ENCODE data around the gene ZNHIT1. TPM values are rescaled to one million over a fixed set of nuclear protein-coding genes. Genes with fewer than 3 reads are reported as not detected.

Gene ZNHIT1
- total and polyA plus RNA-seq, 2 experiments from 2014 or later = 86.7 to 109 TPM

GRCh38 chr7:101180130-101180755 lies 37.7 kb upstream of the ZNHIT1 start, which contains the start of gene NAT16:
TSS of gene NAT16 (minus strand) at chr7:101180293. CDS start at chr7:101174807, 5,486 bp downstream.
- peaks cover 68% of the 10 kb centered on the region for H3K27me3 ChIP-seq
- DNase-seq (ENCODE audit: low read depth in 1 of 2, low spot score in 1 of 2) = no peak
- H3K4me3 ChIP-seq = peak within 1 kb of the TSS; percentile 15
- TF ChIP-seq CTCF (IDR thresholded peaks at IDR 0.05; ENCODE audit: low read depth, low read length) = no peak
- peaks cover 5% of the 10 kb centered on the region for H3K4me1 ChIP-seq (ENCODE audit: low read depth)
- H3K36me3 ChIP-seq = no peaks in the 10 kb centered on the region
- H3K9me3 ChIP-seq (ENCODE audit: low read depth) = no peaks in the 10 kb centered on the region
- no peak within 1 kb of the TSS for H3K27ac ChIP-seq

GRCh38 chr7:101185258-101185839 lies 32.6 kb upstream of the ZNHIT1 start:
- no peaks in the 10 kb centered on the region for H3K36me3 ChIP-seq

GRCh38 chr7:101186194-101186593 lies 31.8 kb upstream of the ZNHIT1 start:
- H3K27me3 ChIP-seq = peaks cover 16% of the 10 kb centered on the region

More at GRCh38 chr7:101185258-101185839, 32.6 kb upstream of the ZNHIT1 start:
- Histone ChIP-seq H3K4me3 (no peak overlapping the region), H3K27ac (no peak overlapping the region), H3K9me3 (ENCODE audit: low read depth) (no peaks in the 10 kb centered on the region), H3K27me3 (peaks cover 25% of the 10 kb centered on the region), H3K4me1 (ENCODE audit: low read depth) (no peaks in the 10 kb centered on the region)
- no peak for TF ChIP-seq CTCF (IDR thresholded peaks at IDR 0.05; ENCODE audit: low read depth, low read length)
- no peak for DNase-seq (ENCODE audit: low read depth in 1 of 2, low spot score in 1 of 2)

GRCh38 chr7:101186844-101187428 lies 31.0 kb upstream of the ZNHIT1 start:
- no peak overlapping the region for H3K4me3 ChIP-seq
- no peak for TF ChIP-seq CTCF (IDR thresholded peaks at IDR 0.05; ENCODE audit: low read depth, low read length)
- no peak overlapping the region for H3K27ac ChIP-seq
- H3K4me1 ChIP-seq (ENCODE audit: low read depth) = no peaks in the 10 kb centered on the region
- peaks cover 13% of the 10 kb centered on the region for H3K27me3 ChIP-seq
- H3K9me3 ChIP-seq (ENCODE audit: low read depth) = no peaks in the 10 kb centered on the region
- no peak for DNase-seq (ENCODE audit: low read depth in 1 of 2, low spot score in 1 of 2)
- H3K36me3 ChIP-seq = no peaks in the 10 kb centered on the region

More at GRCh38 chr7:101186194-101186593, 31.8 kb upstream of the ZNHIT1 start:
- H3K9me3 ChIP-seq (ENCODE audit: low read depth) = no peaks in the 10 kb centered on the region
- H3K36me3 ChIP-seq = no peaks in the 10 kb centered on the region
- no peak for TF ChIP-seq CTCF (IDR thresholded peaks at IDR 0.05; ENCODE audit: low read depth, low read length)
- no peak for DNase-seq (ENCODE audit: low read depth in 1 of 2, low spot score in 1 of 2)
- no peak overlapping the region for H3K27ac ChIP-seq
- H3K4me3 ChIP-seq = no peak overlapping the region
- no peaks in the 10 kb centered on the region for H3K4me1 ChIP-seq (ENCODE audit: low read depth)

GRCh38 chr7:101189109-101189508 lies 28.9 kb upstream of the ZNHIT1 start:
- peaks cover 16% of the 10 kb centered on the region for H3K27me3 ChIP-seq
- no peak for TF ChIP-seq CTCF (IDR thresholded peaks at IDR 0.05; ENCODE audit: low read depth, low read length)
- H3K4me1 ChIP-seq (ENCODE audit: low read depth) = no peaks in the 10 kb centered on the region
- H3K36me3 ChIP-seq = no peaks in the 10 kb centered on the region
- DNase-seq (ENCODE audit: low read depth in 1 of 2, low spot score in 1 of 2) = no peak
- no peak overlapping the region for H3K27ac ChIP-seq
- H3K9me3 ChIP-seq (ENCODE audit: low read depth) = no peaks in the 10 kb centered on the region
- no peak overlapping the region for H3K4me3 ChIP-seq

Measured in cardiac muscle cell (in vitro differentiated cells and primary cell).